H9 (cell line): Measurements from ENCODE around the gene H2AZ1. TPM values are rescaled to one million over a fixed set of nuclear protein-coding genes. Genes with fewer than 3 reads are reported as not detected.

ENCODE experiments used
- DNase-seq: peaks from one replicate; pipeline ENCODE4 v3.0.0-alpha.2; 2017
- H2AFZ ChIP-seq: one replicate; pipeline ENCODE4 v1.6.1; 2013; ENCODE audit warnings: mild to moderate bottlenecking, low read length, control low read depth, moderate library complexity
- H2AK5ac ChIP-seq: 2 replicates; pipeline ENCODE4 v1.6.1; 2013; ENCODE audit warnings: low read length, control low read depth, mixed read lengths; ENCODE audit not compliant: insufficient read length
- H2BK120ac ChIP-seq: one replicate; pipeline ENCODE4 v1.6.1; 2013; ENCODE audit warnings: low read depth, mild to moderate bottlenecking, low read length, control low read depth, inconsistent platforms; ENCODE audit not compliant: poor library complexity, severe bottlenecking
- H2BK12ac ChIP-seq: 2 replicates; pipeline ENCODE4 v1.6.1; 2013; ENCODE audit warnings: low read length, control low read depth, mixed read lengths, low read depth; ENCODE audit not compliant: insufficient read length
- H2BK15ac ChIP-seq: 2 replicates; pipeline ENCODE4 v1.6.1; 2013; ENCODE audit warnings: low read depth, low read length, control low read depth
- H2BK20ac ChIP-seq: one replicate; pipeline ENCODE4 v1.6.1; 2013; ENCODE audit warnings: low read depth, mild to moderate bottlenecking, low read length, control low read depth, inconsistent platforms; ENCODE audit not compliant: poor library complexity, severe bottlenecking
- H2BK5ac ChIP-seq: 2 replicates; pipeline ENCODE4 v1.6.1; 2013; ENCODE audit warnings: low read length, control low read depth, mixed read lengths; ENCODE audit not compliant: insufficient read length
- H3K14ac ChIP-seq: 2 replicates; pipeline ENCODE4 v1.6.1; 2013; ENCODE audit warnings: low read length, control low read depth; ENCODE audit not compliant: insufficient read depth
- H3K18ac ChIP-seq: 2 replicates; pipeline ENCODE4 v1.6.1; 2013; ENCODE audit warnings: low read depth, mild to moderate bottlenecking, mixed read lengths, low read length, control low read depth; ENCODE audit not compliant: insufficient read length
- H3K23ac ChIP-seq: 2 replicates; pipeline ENCODE4 v1.6.1; 2013; ENCODE audit warnings: low read length, control low read depth, mixed read lengths, low read depth; ENCODE audit not compliant: insufficient read length
- H3K23me2 ChIP-seq: 2 replicates; pipeline ENCODE4 v1.6.1; 2013; ENCODE audit warnings: low read depth, mild to moderate bottlenecking, mixed read lengths, low read length, control low read depth; ENCODE audit not compliant: insufficient read length, poor library complexity, severe bottlenecking
- H3K27ac ChIP-seq: 2 replicates; pipeline ENCODE4 v1.5.1; 2013; ENCODE audit warnings: low read length, control low read depth, mixed read lengths, low read depth; ENCODE audit not compliant: insufficient read length
- H3K27me3 ChIP-seq: 2 replicates; pipeline ENCODE4 v1.6.1; 2013; ENCODE audit warnings: low read length, control low read depth, inconsistent platforms; ENCODE audit not compliant: insufficient read depth
- H3K4ac ChIP-seq: 2 replicates; pipeline ENCODE4 v1.6.1; 2013; ENCODE audit warnings: low read depth, mild to moderate bottlenecking, control low read depth, inconsistent platforms, low read length, moderate library complexity
- H3K4me1 ChIP-seq: 2 replicates; pipeline ENCODE4 v1.6.1; 2013; ENCODE audit warnings: low read length, control low read depth, inconsistent platforms; ENCODE audit not compliant: insufficient read depth
- H3K4me2 ChIP-seq: 2 replicates; pipeline ENCODE4 v1.6.1; 2013; ENCODE audit warnings: low read length, control low read depth, mixed read lengths; ENCODE audit not compliant: insufficient read length, insufficient read depth
- H3K56ac ChIP-seq: 2 replicates; pipeline ENCODE4 v1.6.1; 2013; ENCODE audit warnings: low read depth, mild to moderate bottlenecking, mixed read lengths, low read length, control low read depth; ENCODE audit not compliant: insufficient read length
- H3K79me1 ChIP-seq: 2 replicates; pipeline ENCODE4 v1.6.1; 2013; ENCODE audit warnings: low read depth, mild to moderate bottlenecking, moderate library complexity, low read length, control low read depth, inconsistent platforms; ENCODE audit not compliant: insufficient read depth, poor library complexity, severe bottlenecking
- H3K79me2 ChIP-seq: 2 replicates; pipeline ENCODE4 v1.6.1; 2013; ENCODE audit warnings: low read length, control low read depth, inconsistent platforms; ENCODE audit not compliant: insufficient read depth
- H3K9ac ChIP-seq: 2 replicates; pipeline ENCODE4 v1.6.1; 2013; ENCODE audit warnings: low read length, control low read depth, mixed read lengths; ENCODE audit not compliant: insufficient read length; ENCODE audit errors: extremely low read depth
- H3K9me3 ChIP-seq: one replicate; pipeline ENCODE4 v1.6.1; 2013; ENCODE audit warnings: low read depth, low read length, inconsistent platforms; ENCODE audit not compliant: control insufficient read depth
- H3T11ph ChIP-seq: one replicate; pipeline ENCODE4 v1.6.1; 2013; ENCODE audit warnings: mild to moderate bottlenecking, low read length, control low read depth, inconsistent platforms
- H4K20me1 ChIP-seq: one replicate; pipeline ENCODE4 v1.6.1; 2013; ENCODE audit not compliant: control insufficient read depth, insufficient read length, insufficient read depth
- H4K5ac ChIP-seq: 2 replicates; pipeline ENCODE4 v1.6.1; 2013; ENCODE audit warnings: low read depth, mild to moderate bottlenecking, mixed read lengths, low read length, control low read depth; ENCODE audit not compliant: insufficient read length
- H4K8ac ChIP-seq: replicated peaks from 2 replicates; pipeline ENCODE4 v1.6.1; 2013; ENCODE audit warnings: low read length, control low read depth, mixed read lengths, low read depth; ENCODE audit not compliant: insufficient read length
- H4K91ac ChIP-seq: 2 replicates; pipeline ENCODE4 v1.6.1; 2013; ENCODE audit warnings: low read depth, mild to moderate bottlenecking, moderate library complexity, mixed read lengths, low read length, control low read depth; ENCODE audit not compliant: insufficient read length
- H3K27ac Mint-ChIP-seq, 3 experiments: 2 replicates in 2 of 3; 3 replicates in 1 of 3; pipeline ENCODE4 v1.8.0; 2020 to 2021; ENCODE audit warnings: mixed read lengths in 3 of 3, mild to moderate bottlenecking in 1 of 3, moderate library complexity in 1 of 3
- H3K27me3 Mint-ChIP-seq: 2 replicates; pipeline ENCODE4 v1.8.0; 2021; ENCODE audit warnings: low read depth, mild to moderate bottlenecking, moderate library complexity, mixed read lengths
- H3K36me3 Mint-ChIP-seq, 3 experiments: 2 replicates in 2 of 3; 3 replicates in 1 of 3; pipeline ENCODE4 v1.8.0; 2020 to 2021; ENCODE audit warnings: low read depth in 3 of 3, mixed read lengths in 3 of 3; ENCODE audit not compliant: insufficient read depth in 1 of 3
- H3K4me1 Mint-ChIP-seq, 2 experiments: 2 replicates each; pipeline ENCODE4 v1.8.0; 2020; ENCODE audit warnings: mixed read lengths in 2 of 2
- H3K4me3 Mint-ChIP-seq, 2 experiments: 2 replicates in 1 of 2; 3 replicates in 1 of 2; pipeline ENCODE4 v1.8.0; 2020 to 2021; ENCODE audit warnings: mild to moderate bottlenecking in 2 of 2, mixed read lengths in 2 of 2, moderate library complexity in 1 of 2
- H3K9me3 Mint-ChIP-seq, 2 experiments: 2 replicates in 1 of 2; 3 replicates in 1 of 2; pipeline ENCODE4 v1.8.0; 2020; ENCODE audit warnings: mild to moderate bottlenecking in 2 of 2, mixed read lengths in 2 of 2, moderate library complexity in 1 of 2
- WGBS: extraction: QIAGEN DNeasy Blood & Tissue Kit; methylation state at CpG from one replicate; pipeline ENCODE4 v1.1.7; 2013; ENCODE audit warnings: missing lambda C conversion rate, low lambda C conversion rate, mixed read lengths; ENCODE audit not compliant: insufficient read length; ENCODE audit errors: extremely low coverage; 5-methylcytosine and 5-hydroxymethylcytosine counted together
- total RNA-seq: library from RNA; stranded (reverse); gene quantifications from 2 replicates; pipeline ENCODE4 v1.2.1, GENCODE V29; 2021
- TF ChIP-seq, protein P1 (sequence below): fragments of 200-600 bp; sonication (generic); conservative IDR thresholded peaks from 3 replicates; pipeline ENCODE4 v1.8.0; 2021; ENCODE audit warnings: antibody characterized with exemption, mild to moderate bottlenecking

Gene H2AZ1
- total RNA-seq, 1 experiment from 2014 or later = 811 TPM

- Histone ChIP-seq H2BK5ac (no peak overlapping the region), H3K9ac (no peak overlapping the region), H4K8ac (no peak overlapping the region), H3K9me3 (no peaks in the 10 kb centered on the region), H4K91ac (no peak overlapping the region), H4K20me1 (no peaks in the 10 kb centered on the region), H2AK5ac (no peak overlapping the region), H3K18ac (no peak overlapping the region), H3K79me1 (no peaks in the 10 kb centered on the region), H2BK12ac (no peak overlapping the region), H3K4me1 (no peaks in the 10 kb centered on the region; the same call in 1 of the 2 replicates), H4K5ac (no peak overlapping the region), H3K14ac (no peak overlapping the region), H3K56ac (no peak overlapping the region), H3K23ac (no peak overlapping the region), H3K27ac (no peak overlapping the region), H3K23me2 (no peaks in the 10 kb centered on the region), H3K4me2 (no peak overlapping the region), H2AFZ (no peak overlapping the region), H3K79me2 (no peaks in the 10 kb centered on the region), H2BK120ac (no peak overlapping the region), H3T11ph (no peak overlapping the region), H2BK20ac (no peak overlapping the region), H3K4ac (no peak overlapping the region), H2BK15ac (no peak overlapping the region), H3K27me3 (no peaks in the 10 kb centered on the region)
- H3K4me1 Mint-ChIP-seq = peaks cover 5% of the 10 kb centered on the region in 2 experiments; a peak in 2 of 4 replicates
- no peaks in the 10 kb centered on the region for H3K36me3 Mint-ChIP-seq
- no CpG with 5 or more reads among the region's 5 CpGs for whole genome bisulfite sequencing
- TF ChIP-seq, protein P1, sequence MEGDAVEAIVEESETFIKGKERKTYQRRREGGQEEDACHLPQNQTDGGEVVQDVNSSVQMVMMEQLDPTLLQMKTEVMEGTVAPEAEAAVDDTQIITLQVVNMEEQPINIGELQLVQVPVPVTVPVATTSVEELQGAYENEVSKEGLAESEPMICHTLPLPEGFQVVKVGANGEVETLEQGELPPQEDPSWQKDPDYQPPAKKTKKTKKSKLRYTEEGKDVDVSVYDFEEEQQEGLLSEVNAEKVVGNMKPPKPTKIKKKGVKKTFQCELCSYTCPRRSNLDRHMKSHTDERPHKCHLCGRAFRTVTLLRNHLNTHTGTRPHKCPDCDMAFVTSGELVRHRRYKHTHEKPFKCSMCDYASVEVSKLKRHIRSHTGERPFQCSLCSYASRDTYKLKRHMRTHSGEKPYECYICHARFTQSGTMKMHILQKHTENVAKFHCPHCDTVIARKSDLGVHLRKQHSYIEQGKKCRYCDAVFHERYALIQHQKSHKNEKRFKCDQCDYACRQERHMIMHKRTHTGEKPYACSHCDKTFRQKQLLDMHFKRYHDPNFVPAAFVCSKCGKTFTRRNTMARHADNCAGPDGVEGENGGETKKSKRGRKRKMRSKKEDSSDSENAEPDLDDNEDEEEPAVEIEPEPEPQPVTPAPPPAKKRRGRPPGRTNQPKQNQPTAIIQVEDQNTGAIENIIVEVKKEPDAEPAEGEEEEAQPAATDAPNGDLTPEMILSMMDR = no peak
- H3K27me3 Mint-ChIP-seq = peaks cover 1% of the 10 kb centered on the region; the same call in 1 of the 2 replicates
- no peak overlapping the region for H3K27ac Mint-ChIP-seq
- no peak overlapping the region for H3K4me3 Mint-ChIP-seq
- no peaks in the 10 kb centered on the region for H3K9me3 Mint-ChIP-seq
- no peak for DNase-seq
Observed at GRCh38 chr4:99965674-99966350, 15.7 kb upstream of the H2AZ1 start.
